H1 (cell line): Measurements from ENCODE around the gene MOB4.

Experiments used
- JUN ChIP-seq: IDR thresholded peaks from 2 replicates; pipeline ENCODE4 v1.6.1; 2011; ENCODE audit warnings: low read depth, mild to moderate bottlenecking, improper control_type of control experiment, low read length
- KDM5A ChIP-seq: fragments of 200-600 bp; IDR thresholded peaks from 2 replicates; pipeline ENCODE4 v1.7.1; 2012; ENCODE audit warnings: mild to moderate bottlenecking, low read length, inconsistent platforms, mixed read lengths
- NRF1 ChIP-seq: IDR thresholded peaks from 2 replicates; pipeline ENCODE4 v1.6.1; 2011; ENCODE audit warnings: mild to moderate bottlenecking, low read depth, low read length, improper control_type of control experiment
- POLR2A ChIP-seq, 2 experiments: IDR thresholded peaks; 1 replicate in 1 of 2; 2 replicates in 1 of 2; pipeline ENCODE4 v1.6.1; 2011; ENCODE audit warnings: low read depth in 2 of 2, low read length in 2 of 2, mild to moderate bottlenecking in 2 of 2; ENCODE audit errors: control extremely low read depth in 1 of 2
- POLR2AphosphoS5 ChIP-seq: IDR thresholded peaks from 2 replicates; pipeline ENCODE4 v1.6.1; 2011; ENCODE audit warnings: low read depth, low read length
- POU5F1 ChIP-seq: IDR thresholded peaks from 2 replicates; pipeline ENCODE4 v1.6.1; 2011; ENCODE audit warnings: low read depth, mild to moderate bottlenecking, low read length, moderate library complexity
- SIN3A ChIP-seq, 2 experiments: IDR thresholded peaks in 1 of 2; conservative IDR thresholded peaks in 1 of 2; 2 replicates each; pipeline ENCODE4 v1.6.1; 2011 to 2012; ENCODE audit warnings: low read length in 2 of 2, improper control_type of control experiment in 1 of 2, low read depth in 1 of 2, mild to moderate bottlenecking in 1 of 2
- TAF1 ChIP-seq: IDR thresholded peaks from 2 replicates; pipeline ENCODE4 v1.6.1; 2011; ENCODE audit warnings: mild to moderate bottlenecking, low read depth, low read length
- TBP ChIP-seq: IDR thresholded peaks from 2 replicates; pipeline ENCODE4 v1.6.1; 2011; ENCODE audit warnings: low read depth, low read length, improper control_type of control experiment
- TF ChIP-seq, protein P1 (sequence below), 3 experiments: IDR thresholded peaks; 1 replicate in 2 of 3; 2 replicates in 1 of 3; pipeline versions ENCODE4 v1.5.1 to v1.6.1; 2011; ENCODE audit warnings: low read length in 3 of 3, mild to moderate bottlenecking in 3 of 3, inconsistent platforms in 2 of 3, low read depth in 1 of 3, moderate library complexity in 1 of 3; ENCODE audit not compliant: insufficient read depth in 1 of 3; ENCODE audit errors: control extremely low read depth in 1 of 3

DNA sequence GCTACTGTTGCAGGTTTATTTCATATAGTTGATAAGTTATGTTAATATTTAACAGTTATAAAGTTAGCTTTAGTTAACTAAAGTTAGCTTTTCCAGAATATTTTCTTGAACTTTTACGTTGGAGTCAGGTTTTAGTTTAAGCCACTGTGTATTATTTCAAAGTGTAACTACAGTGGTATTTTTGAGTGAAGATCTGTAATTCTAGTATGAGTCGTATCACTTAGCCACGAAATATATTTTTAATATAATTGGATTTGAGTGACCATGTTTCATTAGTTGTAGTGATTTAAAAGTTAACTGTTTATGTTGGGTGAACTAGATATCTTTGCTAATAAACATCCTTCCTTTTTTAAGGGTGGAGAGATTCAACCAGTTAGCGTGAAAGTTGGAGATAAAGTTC, 13.2 kb upstream of the MOB4 start:
- no peak for TF ChIP-seq TBP
- TF ChIP-seq, protein P1, sequence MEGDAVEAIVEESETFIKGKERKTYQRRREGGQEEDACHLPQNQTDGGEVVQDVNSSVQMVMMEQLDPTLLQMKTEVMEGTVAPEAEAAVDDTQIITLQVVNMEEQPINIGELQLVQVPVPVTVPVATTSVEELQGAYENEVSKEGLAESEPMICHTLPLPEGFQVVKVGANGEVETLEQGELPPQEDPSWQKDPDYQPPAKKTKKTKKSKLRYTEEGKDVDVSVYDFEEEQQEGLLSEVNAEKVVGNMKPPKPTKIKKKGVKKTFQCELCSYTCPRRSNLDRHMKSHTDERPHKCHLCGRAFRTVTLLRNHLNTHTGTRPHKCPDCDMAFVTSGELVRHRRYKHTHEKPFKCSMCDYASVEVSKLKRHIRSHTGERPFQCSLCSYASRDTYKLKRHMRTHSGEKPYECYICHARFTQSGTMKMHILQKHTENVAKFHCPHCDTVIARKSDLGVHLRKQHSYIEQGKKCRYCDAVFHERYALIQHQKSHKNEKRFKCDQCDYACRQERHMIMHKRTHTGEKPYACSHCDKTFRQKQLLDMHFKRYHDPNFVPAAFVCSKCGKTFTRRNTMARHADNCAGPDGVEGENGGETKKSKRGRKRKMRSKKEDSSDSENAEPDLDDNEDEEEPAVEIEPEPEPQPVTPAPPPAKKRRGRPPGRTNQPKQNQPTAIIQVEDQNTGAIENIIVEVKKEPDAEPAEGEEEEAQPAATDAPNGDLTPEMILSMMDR (IDR thresholded peaks at IDR 0.05; ENCODE audit: control extremely low read depth in 1 of 3, insufficient read depth in 1 of 3, low read depth in 1 of 3, low read length in 3 of 3): no peak
- TF ChIP-seq POLR2A (IDR thresholded peaks at IDR 0.05; ENCODE audit: control extremely low read depth in 1 of 2, low read depth in 2 of 2, low read length in 2 of 2): no peak
- TF ChIP-seq SIN3A (conservative IDR thresholded peaks at IDR 0.05 in 1 of 2, IDR thresholded peaks at IDR 0.05 in 1 of 2; ENCODE audit: low read depth in 1 of 2, low read length in 2 of 2): no peak
- no peak for TF ChIP-seq TAF1
- no peak for TF ChIP-seq NRF1
- TF ChIP-seq POU5F1: no peak
- no peak for TF ChIP-seq POLR2AphosphoS5
- TF ChIP-seq JUN: no peak
- TF ChIP-seq KDM5A: no peak
